Activated naive CD4-positive, alpha-beta T cell treated with anti-CD3 and anti-CD28 coated beads, Interleukin-2, amount 10 ng/mL, durations not matched to agents 7 days and 5 days (primary cell): ENCODE measurements around the gene MROH2B.

ENCODE experiments used
- CTCF ChIA-PET: fragments of 350-600 bp; sonication (Branson Sonifier 250); formaldehyde crosslinking; loops from one replicate; lab custom pipeline; 2021; ENCODE audit warnings: antibody characterized with exemption; lab: Charles Lee
- DNase-seq: peaks from one replicate; pipeline ENCODE4 v3.0.0-alpha.2; 2020
- H3K27ac Mint-ChIP-seq: one replicate; pipeline ENCODE4 v1.8.0; 2021; ENCODE audit warnings: mild to moderate bottlenecking, moderate library complexity, mixed read lengths
- H3K27me3 Mint-ChIP-seq: one replicate; pipeline ENCODE4 v1.8.0; 2021; ENCODE audit warnings: mild to moderate bottlenecking, mixed read lengths
- H3K36me3 Mint-ChIP-seq: one replicate; pipeline ENCODE4 v1.8.0; 2021; ENCODE audit warnings: mixed read lengths
- H3K4me1 Mint-ChIP-seq: one replicate; pipeline ENCODE4 v1.8.0; 2021; ENCODE audit warnings: mixed read lengths
- H3K4me3 Mint-ChIP-seq: one replicate; pipeline ENCODE4 v1.8.0; 2021; ENCODE audit warnings: mild to moderate bottlenecking, moderate library complexity, mixed read lengths
- H3K9me3 Mint-ChIP-seq: one replicate; pipeline ENCODE4 v1.8.0; 2021; ENCODE audit warnings: mixed read lengths

Gene MROH2B

DNA sequence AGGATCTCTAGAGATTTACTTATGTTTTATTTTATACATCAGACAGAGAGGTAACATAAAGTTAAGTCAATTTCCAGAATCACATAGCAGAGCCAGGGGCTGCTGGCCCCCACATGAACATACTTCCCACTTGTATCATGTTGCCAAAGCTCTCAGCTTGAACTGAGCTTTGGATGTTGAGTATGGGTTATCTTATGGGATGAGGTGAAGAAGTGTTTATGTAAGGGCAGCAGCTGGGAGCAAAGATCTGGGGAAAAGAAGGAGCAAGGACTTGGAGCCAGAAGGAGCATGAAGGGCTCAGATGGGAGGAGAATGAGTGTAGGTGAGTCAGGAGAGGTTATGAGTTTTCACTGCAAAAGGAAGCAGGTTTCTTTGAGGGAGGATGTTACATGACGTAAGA is 72.0 kb downstream of the MROH2B start:
- Mint-ChIP-seq H3K4me3 (no peak overlapping the region), H3K27ac (no peak overlapping the region), H3K4me1 (no peaks in the 10 kb centered on the region), H3K27me3 (no peaks in the 10 kb centered on the region), H3K36me3 (no peaks in the 10 kb centered on the region), H3K9me3 (no peaks in the 10 kb centered on the region)
- DNase-seq: no peak
- CTCF ChIA-PET: no interaction called here

DNA sequence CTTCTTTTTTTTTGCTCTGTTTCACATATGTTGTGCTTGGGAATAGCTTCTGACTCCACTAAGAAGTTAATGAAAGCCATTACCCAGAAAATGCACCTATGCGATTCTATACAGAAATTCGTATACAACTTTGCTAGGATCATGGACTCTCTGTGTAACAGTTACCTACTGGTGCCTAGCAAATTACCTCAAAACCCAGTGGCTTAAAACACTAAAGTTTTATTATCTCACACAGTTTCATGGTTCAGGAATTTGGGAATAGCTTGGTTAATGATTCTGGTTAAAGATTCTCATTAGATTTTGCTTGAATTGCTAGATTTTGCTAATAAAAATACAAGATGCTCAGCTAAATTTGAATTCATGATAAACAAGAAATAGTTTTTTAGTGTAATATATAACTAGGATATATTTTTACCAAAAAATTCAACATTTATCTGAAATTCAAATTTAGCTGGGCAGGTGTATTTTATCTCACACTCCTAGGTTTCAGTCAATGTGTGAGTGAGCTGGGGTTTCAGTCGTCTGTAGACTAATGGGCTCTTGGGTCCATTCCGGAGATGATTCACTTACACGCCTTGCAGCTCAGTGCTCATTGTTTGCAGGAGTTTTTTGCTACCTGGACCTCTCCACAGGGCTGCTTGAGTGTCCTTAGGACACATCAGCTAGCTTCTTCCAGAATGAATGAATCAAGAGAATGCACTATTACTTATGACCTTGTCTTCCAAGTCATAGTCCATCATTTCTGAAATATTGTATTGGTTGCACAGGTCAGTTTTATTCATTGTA is 75.1 kb downstream of the MROH2B start:
- Mint-ChIP-seq H3K27ac (no peak overlapping the region), H3K27me3 (no peaks in the 10 kb centered on the region), H3K36me3 (no peaks in the 10 kb centered on the region), H3K4me3 (no peak overlapping the region), H3K9me3 (no peaks in the 10 kb centered on the region), H3K4me1 (no peaks in the 10 kb centered on the region)
- no peak for DNase-seq
- CTCF ChIA-PET: no interaction called here

DNA sequence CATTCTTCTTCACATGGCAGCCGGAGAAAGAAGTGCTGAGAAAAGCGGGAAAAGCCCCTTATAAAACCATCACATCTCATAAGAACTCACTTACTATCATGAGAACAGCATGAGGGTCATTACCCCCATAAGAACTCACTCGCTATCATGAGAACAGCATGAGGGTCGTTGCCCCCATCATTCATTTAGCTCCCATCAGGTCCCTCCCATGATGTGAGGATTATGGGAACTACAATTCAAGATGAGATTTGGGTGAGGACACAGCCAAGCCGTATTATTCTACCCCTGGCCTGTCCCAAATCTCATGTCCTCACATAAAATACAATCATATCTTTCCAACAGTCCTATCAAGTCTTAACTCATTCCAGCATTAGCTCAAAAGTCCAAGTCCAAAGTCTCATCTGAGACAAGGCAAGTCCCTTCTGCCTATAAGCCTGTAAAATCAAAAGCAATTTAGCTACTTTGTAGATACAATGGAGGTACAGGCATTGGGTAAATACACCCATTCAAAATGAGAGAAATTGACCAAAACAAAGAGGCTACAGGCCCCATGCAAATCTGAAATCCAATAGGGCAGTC is 79.1 kb downstream of the MROH2B start:
- Mint-ChIP-seq H3K27ac (no peak overlapping the region), H3K9me3 (no peaks in the 10 kb centered on the region), H3K4me1 (no peaks in the 10 kb centered on the region), H3K27me3 (no peaks in the 10 kb centered on the region), H3K4me3 (no peak overlapping the region), H3K36me3 (no peaks in the 10 kb centered on the region)
- CTCF ChIA-PET: no interaction called here
- DNase-seq: no peak

DNA sequence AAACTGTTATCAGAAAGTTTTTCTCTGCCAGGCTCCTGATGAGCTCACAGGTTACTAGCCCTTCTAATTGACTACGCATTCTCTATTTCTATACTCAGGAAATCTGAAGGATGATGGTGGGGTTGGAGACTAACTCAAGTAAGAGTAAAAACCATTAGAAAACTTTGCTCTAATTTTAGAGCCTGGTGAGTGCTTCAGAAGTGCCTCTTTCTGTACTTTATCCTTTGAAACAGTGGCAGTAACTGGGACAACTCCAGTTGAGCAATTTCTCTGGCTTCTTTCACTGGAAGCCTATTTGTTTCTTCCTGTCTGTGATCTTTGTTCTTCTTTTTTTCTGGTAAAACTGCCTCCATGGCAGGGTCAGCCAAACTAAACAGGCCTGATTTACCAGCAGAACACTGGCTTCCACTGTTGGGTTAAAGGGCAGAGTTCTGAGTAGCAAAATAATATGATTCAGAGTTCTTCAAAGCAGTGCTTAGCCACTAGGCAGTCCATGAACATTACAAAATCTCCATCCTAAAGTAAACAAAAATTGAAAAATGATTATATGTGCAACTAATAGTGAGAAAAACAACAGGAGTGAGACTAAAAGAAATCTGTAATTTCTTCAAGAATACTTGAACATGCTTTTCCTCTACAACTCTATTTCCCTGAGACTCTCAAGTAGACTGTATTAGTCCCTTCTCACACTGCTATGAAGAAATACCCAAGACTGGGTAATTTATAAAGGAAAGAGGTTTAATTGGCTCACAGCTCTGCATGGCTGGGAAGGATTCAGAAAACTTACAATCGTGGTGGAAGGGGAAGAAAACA is 79.8 kb downstream of the MROH2B start:
- Mint-ChIP-seq H3K27ac (no peak overlapping the region), H3K4me1 (no peaks in the 10 kb centered on the region), H3K9me3 (no peaks in the 10 kb centered on the region), H3K36me3 (no peaks in the 10 kb centered on the region), H3K27me3 (no peaks in the 10 kb centered on the region), H3K4me3 (no peak overlapping the region)
- DNase-seq: no peak
- CTCF ChIA-PET: no interaction called here

DNA sequence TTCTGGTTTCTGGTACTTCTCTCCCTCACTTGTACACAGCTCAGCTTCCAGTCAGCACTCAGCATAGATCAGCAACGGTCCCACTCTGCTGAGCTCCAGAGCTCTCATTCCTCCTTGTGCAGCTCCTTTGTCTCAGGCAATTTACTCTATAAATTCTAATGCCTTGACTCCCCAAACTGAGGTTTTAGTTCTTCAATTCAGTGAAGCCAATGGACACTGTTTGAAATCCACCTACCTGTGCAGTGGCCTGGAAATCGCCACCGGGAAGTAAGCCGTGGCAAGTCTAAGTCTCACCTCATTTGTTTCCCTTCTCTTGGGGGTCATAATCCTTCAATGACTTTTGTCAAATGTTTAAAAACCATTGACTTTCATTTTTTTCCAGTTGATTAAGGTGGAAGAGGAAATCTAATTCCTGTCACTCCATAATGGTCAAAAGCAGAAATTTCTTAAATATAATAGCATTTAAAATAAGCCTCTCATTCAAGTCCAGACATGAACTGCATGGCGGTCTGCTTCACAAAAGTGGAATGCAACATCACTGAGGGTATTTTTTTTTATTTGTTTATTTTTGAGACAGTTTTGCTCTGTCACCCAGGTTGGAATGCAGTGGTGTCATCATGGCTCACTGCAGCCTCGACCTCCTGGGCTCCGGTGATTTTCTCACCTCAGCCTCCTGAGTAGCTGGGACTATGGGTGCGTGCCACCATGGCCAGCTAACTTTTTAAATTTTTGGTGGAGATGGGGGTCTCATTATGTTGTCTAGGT is 82.2 kb downstream of the MROH2B start:
- Mint-ChIP-seq H3K4me1 (no peaks in the 10 kb centered on the region), H3K4me3 (no peak overlapping the region), H3K36me3 (no peaks in the 10 kb centered on the region), H3K27ac (no peak overlapping the region), H3K27me3 (no peaks in the 10 kb centered on the region), H3K9me3 (no peaks in the 10 kb centered on the region)
- DNase-seq: no peak
- CTCF ChIA-PET: interaction anchor here (1.4 kb wide), 1 partner anchor 84 kb away, joined by 3 read pairs; no protein-coding TSS in a partner anchor

DNA sequence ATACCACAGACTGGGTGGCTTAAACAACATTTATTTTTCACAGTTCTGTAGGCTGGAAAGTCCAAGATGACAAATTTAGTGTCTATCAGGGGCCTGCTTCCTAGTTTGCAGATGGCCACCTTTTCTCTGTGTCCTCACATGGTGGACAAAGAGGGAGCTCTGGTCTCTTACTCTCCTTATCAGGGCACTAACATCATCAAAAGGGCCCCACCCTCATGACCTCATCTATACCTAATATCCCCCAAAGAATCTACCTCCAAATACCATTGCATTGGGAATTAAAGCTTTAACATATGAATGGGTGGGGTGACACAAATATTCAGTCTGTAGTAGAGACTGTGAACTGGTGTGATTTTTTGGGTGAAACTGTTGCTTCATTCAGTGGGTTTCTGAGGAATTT is 83.8 kb downstream of the MROH2B start:
- H3K36me3 Mint-ChIP-seq: no peaks in the 10 kb centered on the region
- CTCF ChIA-PET: interaction anchor here (1.4 kb wide), 1 partner anchor 82 kb away, joined by 3 read pairs; no protein-coding TSS in a partner anchor
- H3K27me3 Mint-ChIP-seq: no peaks in the 10 kb centered on the region

DNA sequence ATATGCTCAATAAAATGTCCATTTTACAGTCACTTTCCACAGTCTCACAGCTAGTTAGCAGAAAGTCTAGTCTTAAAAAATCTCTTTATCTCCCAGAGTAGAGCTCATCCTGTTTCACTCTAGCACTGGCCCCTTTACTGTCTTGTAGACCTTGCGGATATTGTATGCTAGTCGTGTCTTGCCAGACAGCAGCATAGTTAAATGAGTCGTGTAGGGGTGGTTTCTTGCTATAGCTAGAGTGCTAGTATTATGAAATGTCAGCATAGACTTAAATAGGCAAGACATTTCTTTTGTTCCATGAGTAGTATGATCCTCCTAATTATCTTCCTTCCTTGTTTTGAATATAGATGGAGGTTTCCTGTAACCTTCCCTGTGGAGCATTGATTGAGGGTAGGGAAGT is 84.5 kb downstream of the MROH2B start:
- Mint-ChIP-seq H3K4me1 (no peaks in the 10 kb centered on the region), H3K9me3 (no peaks in the 10 kb centered on the region), H3K4me3 (no peak overlapping the region), H3K27me3 (no peaks in the 10 kb centered on the region), H3K36me3 (no peaks in the 10 kb centered on the region), H3K27ac (no peak overlapping the region)
- DNase-seq: no peak
- CTCF ChIA-PET: no interaction called here

More for the DNA sequence above, 83.8 kb downstream of the MROH2B start:
- Mint-ChIP-seq H3K27ac (no peak overlapping the region), H3K9me3 (no peaks in the 10 kb centered on the region), H3K4me3 (no peak overlapping the region), H3K4me1 (no peaks in the 10 kb centered on the region)
- no peak for DNase-seq

DNA sequence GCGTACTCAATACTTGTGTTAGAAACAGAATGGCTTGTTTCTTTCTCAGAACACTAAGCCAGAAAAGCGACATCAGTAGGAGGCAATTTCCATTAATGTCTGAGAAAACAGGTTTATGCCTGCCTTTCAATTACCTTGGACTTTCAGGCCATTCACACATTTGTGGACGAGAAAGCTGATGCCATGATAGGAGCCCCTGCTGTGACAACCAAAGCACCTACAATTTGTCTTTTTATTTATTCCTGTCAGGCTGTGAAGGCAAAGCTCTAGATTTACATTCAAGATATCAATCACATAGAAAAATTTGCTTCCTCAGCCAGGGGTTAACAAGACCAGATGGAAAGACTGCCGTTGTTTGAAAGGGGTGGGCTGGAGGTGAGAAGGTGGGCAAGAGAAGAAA is 85.6 kb downstream of the MROH2B start:
- Mint-ChIP-seq H3K4me1 (no peaks in the 10 kb centered on the region), H3K4me3 (no peak overlapping the region)
- CTCF ChIA-PET: no interaction called here

DNA sequence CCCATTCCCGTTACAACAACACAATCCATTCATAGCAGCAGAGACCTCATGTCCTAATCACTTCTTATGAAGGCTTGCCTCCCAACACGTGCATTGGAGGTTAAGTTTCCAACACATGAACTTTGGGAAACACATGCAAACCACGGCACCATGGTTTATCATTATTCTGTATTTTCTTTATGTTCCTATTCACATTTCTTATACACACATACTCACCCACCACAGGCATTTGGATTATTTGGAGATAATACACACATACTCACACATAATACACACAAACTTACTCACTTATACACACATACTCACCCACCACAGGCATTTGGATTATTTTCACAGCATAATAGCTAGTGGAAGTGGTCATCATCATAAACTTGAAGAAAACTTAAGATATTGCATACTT is 86.3 kb downstream of the MROH2B start:
- Mint-ChIP-seq H3K9me3 (no peaks in the 10 kb centered on the region), H3K4me3 (no peak overlapping the region), H3K4me1 (no peaks in the 10 kb centered on the region), H3K27me3 (no peaks in the 10 kb centered on the region), H3K27ac (no peak overlapping the region), H3K36me3 (no peaks in the 10 kb centered on the region)
- CTCF ChIA-PET: no interaction called here
- DNase-seq: no peak

More for the DNA sequence above, 85.6 kb downstream of the MROH2B start:
- no peaks in the 10 kb centered on the region for H3K9me3 Mint-ChIP-seq
- DNase-seq: no peak
- H3K27ac Mint-ChIP-seq: no peak overlapping the region
- no peaks in the 10 kb centered on the region for H3K27me3 Mint-ChIP-seq
- H3K36me3 Mint-ChIP-seq: no peaks in the 10 kb centered on the region

DNA sequence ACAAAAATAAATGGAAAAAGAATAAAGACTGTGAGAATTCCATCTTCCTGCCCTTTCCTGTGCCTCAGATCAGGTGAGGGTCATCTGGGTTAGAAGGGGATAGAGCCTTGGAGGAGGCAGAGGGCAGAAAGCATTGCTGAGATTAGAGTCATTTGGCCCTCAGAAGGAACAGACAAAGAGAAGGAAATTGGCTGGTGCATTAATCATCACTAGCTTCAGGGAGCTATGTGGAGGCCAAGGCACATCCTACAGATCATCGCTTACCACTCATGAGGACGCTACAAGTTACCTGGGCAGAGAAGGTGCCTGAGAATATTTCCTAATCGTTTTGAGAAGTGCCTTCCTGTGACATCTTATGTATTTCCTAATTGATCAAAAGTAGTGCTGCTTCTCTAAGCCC is 87.4 kb downstream of the MROH2B start:
- H3K27ac Mint-ChIP-seq: no peak overlapping the region
- CTCF ChIA-PET: no interaction called here

DNA sequence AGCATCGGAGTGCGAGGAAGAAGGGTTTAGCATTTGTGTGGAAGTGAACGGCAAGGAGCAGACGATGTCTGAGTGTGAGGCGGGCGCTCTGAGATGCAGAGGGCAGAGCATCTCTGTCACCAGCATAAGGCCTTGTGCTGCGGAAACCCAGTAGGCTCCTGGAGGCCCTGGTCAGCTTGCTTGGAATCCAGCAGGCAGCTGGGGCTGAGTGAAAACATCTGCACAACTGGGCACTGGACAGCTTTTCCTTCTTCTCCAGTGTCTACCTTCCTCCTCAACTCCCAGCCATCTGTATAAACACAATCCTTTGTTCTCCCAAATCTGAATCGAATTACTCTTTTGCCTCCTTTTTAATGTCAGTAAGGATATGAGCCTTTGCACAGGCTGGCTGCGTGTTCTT is 89.7 kb downstream of the MROH2B start:
- CTCF ChIA-PET: no interaction called here
- Mint-ChIP-seq H3K4me3 (no peak overlapping the region), H3K27me3 (no peaks in the 10 kb centered on the region), H3K4me1 (no peaks in the 10 kb centered on the region), H3K27ac (no peak overlapping the region), H3K36me3 (no peaks in the 10 kb centered on the region), H3K9me3 (no peaks in the 10 kb centered on the region)
- DNase-seq: no peak

More for the DNA sequence above, 87.4 kb downstream of the MROH2B start:
- Mint-ChIP-seq H3K4me1 (no peaks in the 10 kb centered on the region), H3K36me3 (no peaks in the 10 kb centered on the region), H3K4me3 (no peak overlapping the region), H3K27me3 (no peaks in the 10 kb centered on the region), H3K9me3 (no peaks in the 10 kb centered on the region)
- DNase-seq: no peak

DNA sequence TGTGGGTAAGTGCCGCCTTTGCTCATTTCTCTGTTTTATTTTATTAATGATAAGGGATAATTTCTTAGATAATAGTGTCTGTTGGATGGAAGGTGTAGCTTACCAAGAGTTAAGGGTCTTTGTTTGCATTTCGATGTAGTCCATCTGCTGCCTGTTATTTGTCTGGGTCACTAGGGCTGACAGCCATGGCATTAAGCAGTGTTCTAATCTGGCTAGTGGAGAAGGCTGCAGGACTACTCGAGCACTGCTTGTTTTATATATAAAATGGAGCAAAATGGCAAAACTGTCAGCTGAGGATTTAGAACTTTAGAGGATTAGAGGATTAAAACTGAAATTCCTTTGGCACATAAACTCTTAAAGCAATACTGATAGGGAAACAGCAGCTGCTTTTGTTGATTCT is 94.3 kb downstream of the MROH2B start:
- H3K4me3 Mint-ChIP-seq: no peak overlapping the region
- no peak overlapping the region for H3K27ac Mint-ChIP-seq
- DNase-seq: no peak
- no peaks in the 10 kb centered on the region for H3K4me1 Mint-ChIP-seq
- no peaks in the 10 kb centered on the region for H3K27me3 Mint-ChIP-seq
- H3K9me3 Mint-ChIP-seq: no peaks in the 10 kb centered on the region
- no peaks in the 10 kb centered on the region for H3K36me3 Mint-ChIP-seq
- CTCF ChIA-PET: no interaction called here

DNA sequence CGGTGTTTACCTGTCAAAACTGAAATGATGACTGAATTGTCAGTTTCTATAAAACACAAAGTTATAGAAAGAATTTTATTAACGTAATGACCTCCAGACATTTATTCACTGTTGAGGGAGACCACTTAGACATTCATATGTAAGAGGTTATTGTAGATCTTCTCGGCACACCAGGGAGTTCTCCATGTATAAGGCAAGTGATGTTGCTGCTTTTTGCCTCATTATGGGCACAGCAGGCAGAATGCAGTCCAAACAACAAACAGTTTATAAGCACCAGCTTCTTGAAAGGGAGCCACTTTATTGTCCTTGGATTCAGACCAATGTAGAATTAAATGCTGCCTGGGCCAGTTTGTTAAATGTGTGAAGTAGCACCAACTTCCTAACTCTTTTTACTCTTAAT is 95.1 kb downstream of the MROH2B start:
- CTCF ChIA-PET: no interaction called here
- H3K27me3 Mint-ChIP-seq: no peaks in the 10 kb centered on the region

DNA sequence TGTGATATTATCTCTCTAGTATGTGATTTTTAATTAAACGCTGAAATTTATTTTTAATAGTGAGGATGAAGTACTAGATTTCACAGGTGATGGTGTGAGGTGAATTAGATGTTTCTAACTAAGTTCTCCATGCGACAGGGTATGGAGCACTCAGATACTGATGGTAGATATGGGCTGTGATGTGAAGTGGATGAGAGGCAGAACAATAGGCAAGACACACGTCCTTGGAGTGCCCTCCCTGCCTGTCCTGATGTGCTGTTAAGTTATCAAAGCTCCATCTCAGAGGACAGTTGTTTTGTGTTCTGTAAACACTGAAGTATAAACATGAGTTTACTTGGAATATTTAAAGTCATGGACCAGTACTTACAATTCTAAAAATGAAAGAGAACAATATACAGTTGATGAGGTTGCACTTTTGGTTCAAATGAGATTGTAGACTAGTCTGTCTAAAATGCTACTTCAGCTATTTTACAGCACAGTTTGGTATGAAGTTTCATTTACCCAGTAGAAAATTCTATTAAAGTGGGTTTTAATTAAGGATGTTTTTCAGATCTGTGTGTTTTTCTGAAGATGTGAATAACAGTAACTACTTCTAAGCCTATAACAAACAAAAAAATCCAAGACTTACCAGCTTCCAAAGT is 97.7 kb downstream of the MROH2B start:
- no peak overlapping the region for H3K4me3 Mint-ChIP-seq
- DNase-seq: no peak
- no peaks in the 10 kb centered on the region for H3K9me3 Mint-ChIP-seq
- CTCF ChIA-PET: no interaction called here
- H3K36me3 Mint-ChIP-seq: no peaks in the 10 kb centered on the region
- no peak overlapping the region for H3K27ac Mint-ChIP-seq
- H3K27me3 Mint-ChIP-seq: no peaks in the 10 kb centered on the region
- no peaks in the 10 kb centered on the region for H3K4me1 Mint-ChIP-seq

More for the DNA sequence above, 95.1 kb downstream of the MROH2B start:
- Mint-ChIP-seq H3K9me3 (no peaks in the 10 kb centered on the region), H3K36me3 (no peaks in the 10 kb centered on the region), H3K4me3 (no peak overlapping the region), H3K4me1 (no peaks in the 10 kb centered on the region), H3K27ac (no peak overlapping the region)
- no peak for DNase-seq
